ENCODE measurements around the gene MCTP2.
"Not testable (repeated sequence)": the region's sequence is repeated elsewhere in the genome, so short reads cannot be mapped to it uniquely, and the experiment has no call there.

MCTP2 gene

GRCh38 chr15:94237903-94238302 is 6.5 kb downstream of the MCTP2 start:
- DNase-seq, result no peak

- DNase-seq, result no peak
These were observed 7.3 kb downstream of the MCTP2 start for GRCh38 chr15:94238539-94239118.

GRCh38 chr15:94239474-94239873 is 8.1 kb downstream of the MCTP2 start:
- DNase-seq, result no peak

- no peak for DNase-seq
These were observed 9.1 kb downstream of the MCTP2 start for GRCh38 chr15:94240480-94240879.

GRCh38 chr15:94242257-94242656 is 10.9 kb downstream of the MCTP2 start:
- no peak for DNase-seq

- not testable (repeated sequence) for DNase-seq
These were observed 11.6 kb downstream of the MCTP2 start for GRCh38 chr15:94243003-94243402.

GRCh38 chr15:94243418-94243817 is 12.1 kb downstream of the MCTP2 start:
- DNase-seq, result no peak

GRCh38 chr15:94246016-94246415 is 14.7 kb downstream of the MCTP2 start:
- no peak for DNase-seq

- DNase-seq, result no peak
These were observed 16.7 kb downstream of the MCTP2 start for GRCh38 chr15:94247789-94248638.

- no peak for DNase-seq
These were observed 19.4 kb downstream of the MCTP2 start for GRCh38 chr15:94250801-94251200.

- DNase-seq, result no peak
These were observed 20.9 kb downstream of the MCTP2 start for GRCh38 chr15:94252223-94252766.

- DNase-seq, result no peak
These were observed 21.6 kb downstream of the MCTP2 start for GRCh38 chr15:94252906-94253491.

GRCh38 chr15:94253742-94254141 is 22.4 kb downstream of the MCTP2 start:
- DNase-seq, result no peak

GRCh38 chr15:94255540-94255939 is 24.2 kb downstream of the MCTP2 start:
- no peak for DNase-seq

GRCh38 chr15:94256511-94256910 is 25.1 kb downstream of the MCTP2 start:
- DNase-seq, result no peak

GRCh38 chr15:94257776-94258175 is 26.4 kb downstream of the MCTP2 start:
- DNase-seq, result not testable (repeated sequence)

GRCh38 chr15:94258246-94258645 is 26.9 kb downstream of the MCTP2 start:
- DNase-seq, result no peak

GRCh38 chr15:94259121-94259751 is 27.9 kb downstream of the MCTP2 start:
- no peak for DNase-seq

- no peak for DNase-seq
These were observed 28.5 kb downstream of the MCTP2 start for GRCh38 chr15:94259863-94260262.

- DNase-seq, result no peak
These were observed 30.8 kb downstream of the MCTP2 start for GRCh38 chr15:94262201-94262600.

- DNase-seq, result no peak
These were observed 32.2 kb downstream of the MCTP2 start for GRCh38 chr15:94263341-94264273.

- no peak for DNase-seq
These were observed 33.6 kb downstream of the MCTP2 start for GRCh38 chr15:94265009-94265408.
